ENCODE results near the gene RXRA. TPM values are rescaled to one million over a fixed set of nuclear protein-coding genes. Genes with fewer than 3 reads are reported as not detected.
A peak's percentile ranks its signal among the peaks of the same experiment; 100 is the strongest.

The RXRA gene
- total and polyA plus RNA-seq, 2 of the 13 experiments (the other 11 are each of a cell fraction or from before 2014, with no cell fraction given), result 18.9 to 29.2 TPM

DNA sequence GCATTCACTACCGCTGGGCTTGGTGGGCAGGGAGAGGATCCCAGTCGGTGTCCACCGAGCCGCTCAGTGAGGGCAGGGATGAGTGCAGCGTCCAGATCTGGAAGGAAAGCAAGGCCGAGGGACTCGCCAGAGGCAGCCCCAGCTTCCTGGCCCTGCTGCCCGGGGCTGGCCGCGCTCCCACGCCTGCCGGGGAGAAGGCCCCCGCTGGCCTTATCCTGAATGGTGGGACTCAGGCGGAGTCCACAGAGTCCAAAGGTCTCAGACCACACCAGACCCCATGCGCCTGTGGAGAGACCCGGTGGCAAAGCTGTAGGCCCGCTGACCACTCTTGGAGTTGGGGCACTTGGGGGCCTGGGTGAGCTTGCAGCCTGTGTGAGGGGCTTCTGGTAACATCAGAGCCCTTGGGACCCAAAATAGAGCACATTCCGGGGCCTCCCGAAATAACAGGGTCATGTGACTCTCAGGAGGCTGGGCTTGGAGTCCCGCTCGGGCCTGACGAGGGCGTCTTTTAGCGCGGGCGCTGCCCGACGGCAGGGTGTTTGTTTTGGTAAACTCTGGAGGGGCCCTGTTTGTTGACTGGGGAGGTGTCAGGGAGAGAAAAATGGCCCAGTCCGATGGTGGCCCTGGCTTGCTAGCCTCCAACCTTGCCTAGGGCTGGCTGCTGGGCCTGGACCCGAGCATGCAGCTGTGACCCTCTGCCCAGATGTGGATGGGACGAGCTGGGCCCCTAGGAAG is 2.8 kb downstream of the RXRA start (continued):
- TF ChIP-seq ZBTB39 (CRISPR knock-in tag; IDR thresholded peaks at IDR 0.05) (no peak; the same call in 1 of the 2 replicates), ZNF557 (CRISPR knock-in tag; IDR thresholded peaks at IDR 0.05) (0 out of 2 replicates have a peak, but pooled peaks have one; percentile 8), CBX1 (IDR thresholded peaks at IDR 0.05; ENCODE audit: low read depth) (no peak), MAFF (IDR thresholded peaks at IDR 0.05; ENCODE audit: low read depth, low read length) (no peak), EHMT2 (IDR thresholded peaks at IDR 0.05; ENCODE audit: borderline replicate concordance, low read depth, low read length) (no peak), MLXIP (CRISPR knock-in tag; IDR thresholded peaks at IDR 0.05; ENCODE audit: borderline replicate concordance) (peak; percentile 89; the same call in 1 of the 2 replicates), ZNF609 (CRISPR knock-in tag; IDR thresholded peaks at IDR 0.05; ENCODE audit: borderline replicate concordance) (no peak; the same call in 1 of the 2 replicates), ZNF430 (CRISPR knock-in tag; IDR thresholded peaks at IDR 0.05) (no peak; the same call in 1 of the 2 replicates), ZNF781 (CRISPR knock-in tag; IDR thresholded peaks at IDR 0.05; ENCODE audit: borderline replicate concordance, not compliant biosample characterization) (peak; percentile 24), PAF1 (CRISPR knock-in tag; IDR thresholded peaks at IDR 0.05) (no peak), WIZ (CRISPR knock-in tag; IDR thresholded peaks at IDR 0.05) (no peak)
- TF ChIP-seq, protein P1, sequence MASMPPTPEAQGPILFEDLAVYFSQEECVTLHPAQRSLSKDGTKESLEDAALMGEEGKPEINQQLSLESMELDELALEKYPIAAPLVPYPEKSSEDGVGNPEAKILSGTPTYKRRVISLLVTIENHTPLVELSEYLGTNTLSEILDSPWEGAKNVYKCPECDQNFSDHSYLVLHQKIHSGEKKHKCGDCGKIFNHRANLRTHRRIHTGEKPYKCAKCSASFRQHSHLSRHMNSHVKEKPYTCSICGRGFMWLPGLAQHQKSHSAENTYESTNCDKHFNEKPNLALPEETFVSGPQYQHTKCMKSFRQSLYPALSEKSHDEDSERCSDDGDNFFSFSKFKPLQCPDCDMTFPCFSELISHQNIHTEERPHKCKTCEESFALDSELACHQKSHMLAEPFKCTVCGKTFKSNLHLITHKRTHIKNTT (CRISPR knock-in tag; IDR thresholded peaks at IDR 0.05), result no peak
- TF ChIP-seq, protein P2, sequence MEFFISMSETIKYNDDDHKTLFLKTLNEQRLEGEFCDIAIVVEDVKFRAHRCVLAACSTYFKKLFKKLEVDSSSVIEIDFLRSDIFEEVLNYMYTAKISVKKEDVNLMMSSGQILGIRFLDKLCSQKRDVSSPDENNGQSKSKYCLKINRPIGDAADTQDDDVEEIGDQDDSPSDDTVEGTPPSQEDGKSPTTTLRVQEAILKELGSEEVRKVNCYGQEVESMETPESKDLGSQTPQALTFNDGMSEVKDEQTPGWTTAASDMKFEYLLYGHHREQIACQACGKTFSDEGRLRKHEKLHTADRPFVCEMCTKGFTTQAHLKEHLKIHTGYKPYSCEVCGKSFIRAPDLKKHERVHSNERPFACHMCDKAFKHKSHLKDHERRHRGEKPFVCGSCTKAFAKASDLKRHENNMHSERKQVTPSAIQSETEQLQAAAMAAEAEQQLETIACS (CRISPR knock-in tag; IDR thresholded peaks at IDR 0.05), result no peak; the same call in 1 of the 2 replicates
- TF ChIP-seq, protein P3, sequence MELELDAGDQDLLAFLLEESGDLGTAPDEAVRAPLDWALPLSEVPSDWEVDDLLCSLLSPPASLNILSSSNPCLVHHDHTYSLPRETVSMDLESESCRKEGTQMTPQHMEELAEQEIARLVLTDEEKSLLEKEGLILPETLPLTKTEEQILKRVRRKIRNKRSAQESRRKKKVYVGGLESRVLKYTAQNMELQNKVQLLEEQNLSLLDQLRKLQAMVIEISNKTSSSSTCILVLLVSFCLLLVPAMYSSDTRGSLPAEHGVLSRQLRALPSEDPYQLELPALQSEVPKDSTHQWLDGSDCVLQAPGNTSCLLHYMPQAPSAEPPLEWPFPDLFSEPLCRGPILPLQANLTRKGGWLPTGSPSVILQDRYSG (CRISPR knock-in tag; IDR thresholded peaks at IDR 0.05), result no peak
